HEK293 (cell line): ENCODE measurements around the gene CFAP46.

ENCODE experiments used
- CTCF ChIA-PET: fragments of 350-600 bp; formaldehyde crosslinking; extraction: SDS; loops from one replicate; lab custom pipeline; 2021; ENCODE audit warnings: antibody characterized with exemption; lab: Yijun Ruan, JAX
- POLR2A ChIA-PET: fragments of 300-600 bp; formaldehyde crosslinking; extraction: SDS; loops from one replicate; lab custom pipeline; 2020; ENCODE audit warnings: antibody characterized with exemption, inconsistent platforms; lab: Yijun Ruan, JAX
- H3K27ac ChIP-seq: fragments of 200-500 bp; sonication (Bioruptor generic); 2 replicates; pipeline ENCODE4 v1.5.1; 2014; ENCODE audit warnings: low read depth, low read length, control low read depth, inconsistent platforms; ENCODE audit errors: extremely low read depth
- H3K36me3 ChIP-seq, 2 experiments: fragments of 200-500 bp in 1 of 2; sonication (Bioruptor generic) in 1 of 2; 1 replicate in 1 of 2; 2 replicates in 1 of 2; pipeline ENCODE4 v1.5.1; 2014 to 2017; ENCODE audit warnings: inconsistent platforms in 2 of 2, low read length in 2 of 2; ENCODE audit not compliant: control insufficient read depth in 2 of 2, insufficient read depth in 1 of 2
- H3K4me1 ChIP-seq: fragments of 200-500 bp; sonication (Bioruptor generic); 2 replicates; pipeline ENCODE4 v1.5.1; 2014; ENCODE audit warnings: mild to moderate bottlenecking, low read length, inconsistent platforms; ENCODE audit not compliant: control insufficient read depth, insufficient read depth
- H3K4me3 ChIP-seq: 2 replicates; pipeline ENCODE4 v1.5.1; 2011; ENCODE audit warnings: low read depth, mild to moderate bottlenecking, control low read depth, low read length, moderate library complexity
- H3K9me3 ChIP-seq: fragments of 200-500 bp; sonication (Bioruptor generic); 2 replicates; pipeline ENCODE4 v1.5.1; 2014; ENCODE audit warnings: low read depth, low read length, inconsistent platforms; ENCODE audit not compliant: control insufficient read depth, insufficient read depth
- KLF1 ChIP-seq: fragments of 450-650 bp; formaldehyde crosslinking; IDR thresholded peaks from 2 replicates; pipeline ENCODE4 v1.5.1; 2016; ENCODE audit warnings: missing biosample characterization, missing genetic modification characterization
- KLF17 ChIP-seq: fragments of 450-650 bp; formaldehyde crosslinking; IDR thresholded peaks from 2 replicates; pipeline ENCODE4 v1.5.1; 2016; ENCODE audit warnings: missing biosample characterization, missing genetic modification characterization
- PRDM2 ChIP-seq: fragments of 450-650 bp; formaldehyde crosslinking; IDR thresholded peaks from 2 replicates; pipeline ENCODE4 v1.5.1; 2016; ENCODE audit warnings: missing biosample characterization, missing genetic modification characterization, borderline replicate concordance
- SP2 ChIP-seq: fragments of 450-650 bp; formaldehyde crosslinking; IDR thresholded peaks from 2 replicates; pipeline ENCODE4 v1.5.1; 2016; ENCODE audit warnings: missing biosample characterization, missing genetic modification characterization
- TRIM28 ChIP-seq: IDR thresholded peaks from 2 replicates; pipeline ENCODE4 v1.6.1; 2011; ENCODE audit warnings: low read length, control low read depth, borderline replicate concordance
- WT1 ChIP-seq: fragments of 450-650 bp; formaldehyde crosslinking; IDR thresholded peaks from 2 replicates; pipeline ENCODE4 v1.5.1; 2016; ENCODE audit warnings: missing biosample characterization, missing genetic modification characterization
- ZNF175 ChIP-seq: fragments of 450-650 bp; formaldehyde crosslinking; IDR thresholded peaks from 2 replicates; pipeline ENCODE4 v1.5.1; 2016; ENCODE audit warnings: missing biosample characterization, missing genetic modification characterization
- ZNF18 ChIP-seq: fragments of 450-650 bp; formaldehyde crosslinking; IDR thresholded peaks from 2 replicates; pipeline ENCODE4 v1.5.1; 2016; ENCODE audit warnings: missing biosample characterization, missing genetic modification characterization
- ZNF19 ChIP-seq: fragments of 450-650 bp; formaldehyde crosslinking; IDR thresholded peaks from 2 replicates; pipeline ENCODE4; 2016; ENCODE audit warnings: missing biosample characterization, missing genetic modification characterization, low read depth
- ZNF26 ChIP-seq: fragments of 450-650 bp; formaldehyde crosslinking; IDR thresholded peaks from 2 replicates; pipeline ENCODE4 v1.5.1; 2016; ENCODE audit warnings: missing biosample characterization, missing genetic modification characterization
- ZNF335 ChIP-seq: fragments of 450-650 bp; formaldehyde crosslinking; conservative IDR thresholded peaks from 2 replicates; pipeline ENCODE4 v1.5.1; 2016; ENCODE audit warnings: missing biosample characterization, missing genetic modification characterization
- ZNF391 ChIP-seq: fragments of 450-650 bp; formaldehyde crosslinking; IDR thresholded peaks from 2 replicates; pipeline ENCODE4 v1.5.1; 2016; ENCODE audit warnings: low read depth, missing biosample characterization, missing genetic modification characterization, borderline replicate concordance
- ZNF416 ChIP-seq: fragments of 450-650 bp; formaldehyde crosslinking; IDR thresholded peaks from 2 replicates; pipeline ENCODE4 v1.5.1; 2016; ENCODE audit warnings: missing biosample characterization, missing genetic modification characterization
- ZNF449 ChIP-seq: fragments of 450-650 bp; formaldehyde crosslinking; IDR thresholded peaks from 2 replicates; pipeline ENCODE4 v1.5.1; 2017; ENCODE audit warnings: missing biosample characterization, mild to moderate bottlenecking, missing genetic modification characterization, moderate library complexity
- ZNF514 ChIP-seq: fragments of 450-650 bp; formaldehyde crosslinking; IDR thresholded peaks from 2 replicates; pipeline ENCODE4 v1.5.1; 2016; ENCODE audit warnings: missing biosample characterization, missing genetic modification characterization
- ZNF626 ChIP-seq: fragments of 450-650 bp; sonication (Bioruptor Pico); formaldehyde crosslinking; IDR thresholded peaks from 2 replicates; pipeline ENCODE4 v1.5.1; 2018; ENCODE audit warnings: missing biosample characterization, missing genetic modification characterization, inconsistent platforms
- ZNF692 ChIP-seq: fragments of 450-650 bp; formaldehyde crosslinking; IDR thresholded peaks from 2 replicates; pipeline ENCODE4 v1.5.1; 2016; ENCODE audit warnings: missing biosample characterization, missing genetic modification characterization
- ZNF837 ChIP-seq: fragments of 450-650 bp; formaldehyde crosslinking; IDR thresholded peaks from 2 replicates; pipeline ENCODE4 v1.5.1; 2016; ENCODE audit warnings: missing biosample characterization, missing genetic modification characterization
- ZSCAN30 ChIP-seq: fragments of 450-650 bp; IDR thresholded peaks from 2 replicates; pipeline ENCODE4 v1.5.1; 2018; ENCODE audit warnings: missing biosample characterization, mild to moderate bottlenecking, missing genetic modification characterization, moderate library complexity
- ZXDB ChIP-seq: fragments of 450-650 bp; formaldehyde crosslinking; IDR thresholded peaks from 2 replicates; pipeline ENCODE4 v1.5.1; 2016; ENCODE audit warnings: missing biosample characterization, missing genetic modification characterization

CFAP46 gene

GRCh38 chr10:132890301-132890700 lies 52.1 kb downstream of the CFAP46 start:
- CTCF ChIA-PET, result no interaction called here
- POLR2A ChIA-PET, result no interaction called here
- Histone ChIP-seq H3K4me1 (no peaks in the 10 kb centered on the region), H3K36me3 (no peaks in the 10 kb centered on the region), H3K4me3 (no peak overlapping the region), H3K9me3 (no peaks in the 10 kb centered on the region), H3K27ac (no peak overlapping the region)
- TF ChIP-seq ZNF335 (no peak), ZNF626 (tag by site-specific recombination) (no peak)

- TF ChIP-seq ZSCAN30, result no peak
- no peak for TF ChIP-seq ZNF19
- no peak for TF ChIP-seq ZNF416 (tag by site-specific recombination)
- TF ChIP-seq ZNF175 (tag by site-specific recombination), result no peak
- no peak for TF ChIP-seq ZXDB (tag by site-specific recombination)
- no peak for TF ChIP-seq ZNF449
- no peak for TF ChIP-seq TRIM28
- no peak for TF ChIP-seq WT1 (tag by site-specific recombination)
- TF ChIP-seq ZNF335, result no peak
- TF ChIP-seq PRDM2, result no peak
- TF ChIP-seq ZNF391, result no peak
- POLR2A ChIA-PET, result no interaction called here
- CTCF ChIA-PET, result no interaction called here
- Histone ChIP-seq H3K27ac (no peak overlapping the region), H3K36me3 (no peaks in the 10 kb centered on the region), H3K4me3 (no peak overlapping the region), H3K4me1 (no peaks in the 10 kb centered on the region), H3K9me3 (no peaks in the 10 kb centered on the region)
Measured at GRCh38 chr10:132889556-132889955, 52.8 kb downstream of the CFAP46 start.

GRCh38 chr10:132888898-132889490 lies 53.4 kb downstream of the CFAP46 start:
- no peaks in the 10 kb centered on the region for H3K4me1 ChIP-seq
- ChIA-PET POLR2A (no interaction called here), CTCF (no interaction called here)
- H3K27ac ChIP-seq, result no peak overlapping the region
- no peak overlapping the region for H3K4me3 ChIP-seq
- no peaks in the 10 kb centered on the region for H3K36me3 ChIP-seq
- no peaks in the 10 kb centered on the region for H3K9me3 ChIP-seq
- no peak for TF ChIP-seq ZNF692 (tag by site-specific recombination)
- no peak for TF ChIP-seq KLF17 (tag by site-specific recombination)
- TF ChIP-seq ZNF18, result no peak
- TF ChIP-seq ZNF26 (tag by site-specific recombination), result no peak
- no peak for TF ChIP-seq SP2 (tag by site-specific recombination)
- no peak for TF ChIP-seq KLF1 (tag by site-specific recombination)
- no peak for TF ChIP-seq ZNF514 (tag by site-specific recombination)
- no peak for TF ChIP-seq ZNF837 (tag by site-specific recombination)
